GM19372 (cell line): ENCODE results near the gene DNAJC15.

Experiments
- ATAC-seq: cut with Tn5 transposase; IDR thresholded peaks from one replicate; pipeline ENCODE4 v1.9.1; 2021; ENCODE audit warnings: mild to moderate bottlenecking, low read depth, moderate library complexity; ENCODE audit not compliant: unreplicated experiment

Gene DNAJC15

GRCh38 chr13:43145534-43146196, 122.3 kb downstream of the DNAJC15 start:
- no peak for ATAC-seq

- ATAC-seq, result no peak
Observed at GRCh38 chr13:43146400-43146799, 123.0 kb downstream of the DNAJC15 start.

- ATAC-seq, result no peak
Observed at GRCh38 chr13:43150369-43151207, 127.2 kb downstream of the DNAJC15 start.

- no peak for ATAC-seq
Observed at GRCh38 chr13:43153436-43154090, 130.2 kb downstream of the DNAJC15 start.

GRCh38 chr13:43154156-43154651, 130.8 kb downstream of the DNAJC15 start:
- ATAC-seq, result no peak

- no peak for ATAC-seq
Observed at GRCh38 chr13:43154839-43155238, 131.5 kb downstream of the DNAJC15 start.

GRCh38 chr13:43156916-43157315, 133.5 kb downstream of the DNAJC15 start:
- no peak for ATAC-seq

- ATAC-seq, result no peak
Observed at GRCh38 chr13:43157796-43158195, 134.4 kb downstream of the DNAJC15 start.

- ATAC-seq, result no peak
Observed at GRCh38 chr13:43158516-43158915, 135.1 kb downstream of the DNAJC15 start.

GRCh38 chr13:43159026-43159461, 135.7 kb downstream of the DNAJC15 start:
- ATAC-seq, result no peak
